ENCODE results near the gene RNF121. TPM values are rescaled to one million over a fixed set of nuclear protein-coding genes. Genes with fewer than 3 reads are reported as not detected.
"Not testable (repeated sequence)": the region's sequence is repeated elsewhere in the genome, so short reads cannot be mapped to it uniquely, and the experiment has no call there.

RNF121 gene
- total and polyA plus RNA-seq, 2 of the 13 experiments (the other 11 are each of a cell fraction or from before 2014, with no cell fraction given) = 28.6 to 44.3 TPM

DNA sequence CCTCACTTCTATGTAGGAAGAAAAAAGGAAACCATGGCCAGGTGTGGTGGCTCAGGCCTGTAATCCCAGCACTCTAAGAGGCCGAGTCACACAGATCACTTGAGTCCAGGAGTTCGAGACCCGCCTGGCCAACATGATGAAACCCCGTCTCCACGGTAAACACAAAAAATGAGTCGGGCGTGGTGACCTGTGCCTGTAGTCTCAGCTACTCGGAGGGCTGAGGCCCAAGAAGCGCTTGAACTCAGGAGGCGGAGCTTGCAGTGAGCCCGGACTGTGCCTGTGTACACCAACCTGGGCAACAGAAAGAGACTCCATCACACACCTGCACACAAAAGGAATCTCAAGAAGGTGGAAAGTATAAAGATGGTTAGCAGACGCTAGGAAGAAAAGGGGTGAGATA lies 32.9 kb upstream of the RNF121 start:
- TF ChIP-seq CBX2 (IDR thresholded peaks at IDR 0.05; ENCODE audit: low read depth, low read length) (no peak), CBX2 (CRISPR knock-in tag; IDR thresholded peaks at IDR 0.05; ENCODE audit: low read depth) (no peak), TEAD3 (CRISPR knock-in tag; optimal IDR thresholded peaks at IDR 0.05; ENCODE audit: borderline replicate concordance) (no peak), SAP130 (CRISPR knock-in tag; IDR thresholded peaks at IDR 0.05; ENCODE audit: low read depth) (no peak), SMC3 (IDR thresholded peaks at IDR 0.05; ENCODE audit: low read length) (no peak), ZNF652 (CRISPR knock-in tag; IDR thresholded peaks at IDR 0.05; ENCODE audit: borderline replicate concordance, low read depth) (no peak), RFXAP (CRISPR knock-in tag; IDR thresholded peaks at IDR 0.05; ENCODE audit: borderline replicate concordance) (no peak), GPN1 (CRISPR knock-in tag; IDR thresholded peaks at IDR 0.05; ENCODE audit: borderline replicate concordance) (no peak), NR2C2 (CRISPR knock-in tag; IDR thresholded peaks at IDR 0.05; ENCODE audit: borderline replicate concordance) (no peak), RARA (CRISPR knock-in tag; IDR thresholded peaks at IDR 0.05) (no peak), ZNF30 (CRISPR knock-in tag; IDR thresholded peaks at IDR 0.05) (no peak), HNRNPK (IDR thresholded peaks at IDR 0.05; ENCODE audit: low read depth, low read length, poor library complexity, severe bottlenecking) (no peak), NCOA2 (CRISPR knock-in tag; IDR thresholded peaks at IDR 0.05) (no peak), KLF6 (CRISPR knock-in tag; IDR thresholded peaks at IDR 0.05) (no peak), HES4 (CRISPR knock-in tag; IDR thresholded peaks at IDR 0.05; ENCODE audit: borderline replicate concordance) (no peak), KDM4B (CRISPR knock-in tag; IDR thresholded peaks at IDR 0.05) (no peak), WIZ (CRISPR knock-in tag; IDR thresholded peaks at IDR 0.05) (no peak), ZNF326 (CRISPR knock-in tag; IDR thresholded peaks at IDR 0.05; ENCODE audit: borderline replicate concordance) (no peak)
- TF ChIP-seq, protein P1, sequence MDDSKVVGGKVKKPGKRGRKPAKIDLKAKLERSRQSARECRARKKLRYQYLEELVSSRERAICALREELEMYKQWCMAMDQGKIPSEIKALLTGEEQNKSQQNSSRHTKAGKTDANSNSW (CRISPR knock-in tag; IDR thresholded peaks at IDR 0.05; ENCODE audit: borderline replicate concordance) = no peak
- TF ChIP-seq, protein P2, sequence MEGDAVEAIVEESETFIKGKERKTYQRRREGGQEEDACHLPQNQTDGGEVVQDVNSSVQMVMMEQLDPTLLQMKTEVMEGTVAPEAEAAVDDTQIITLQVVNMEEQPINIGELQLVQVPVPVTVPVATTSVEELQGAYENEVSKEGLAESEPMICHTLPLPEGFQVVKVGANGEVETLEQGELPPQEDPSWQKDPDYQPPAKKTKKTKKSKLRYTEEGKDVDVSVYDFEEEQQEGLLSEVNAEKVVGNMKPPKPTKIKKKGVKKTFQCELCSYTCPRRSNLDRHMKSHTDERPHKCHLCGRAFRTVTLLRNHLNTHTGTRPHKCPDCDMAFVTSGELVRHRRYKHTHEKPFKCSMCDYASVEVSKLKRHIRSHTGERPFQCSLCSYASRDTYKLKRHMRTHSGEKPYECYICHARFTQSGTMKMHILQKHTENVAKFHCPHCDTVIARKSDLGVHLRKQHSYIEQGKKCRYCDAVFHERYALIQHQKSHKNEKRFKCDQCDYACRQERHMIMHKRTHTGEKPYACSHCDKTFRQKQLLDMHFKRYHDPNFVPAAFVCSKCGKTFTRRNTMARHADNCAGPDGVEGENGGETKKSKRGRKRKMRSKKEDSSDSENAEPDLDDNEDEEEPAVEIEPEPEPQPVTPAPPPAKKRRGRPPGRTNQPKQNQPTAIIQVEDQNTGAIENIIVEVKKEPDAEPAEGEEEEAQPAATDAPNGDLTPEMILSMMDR (CRISPR knock-in tag; IDR thresholded peaks at IDR 0.05) = no peak
- no peak overlapping the region for H3K27ac ChIP-seq (ENCODE audit: extremely low read length, insufficient read depth, low read length)
- WGBS (ENCODE audit: low lambda C conversion rate) = 94% methylated on average over 12 of the region's 12 CpGs
- intact Hi-C loops (cut with micrococcal nuclease; ENCODE audit: unreplicated experiment) = no loop called here
- DNase-seq (ENCODE audit: low spot score) = no peak
- H3K36me3 ChIP-seq (replicated peaks in 1 of 2; ENCODE audit: control insufficient read depth in 1 of 2, insufficient read depth in 2 of 2, low read length in 2 of 2) = no peaks in the 10 kb centered on the region
- no peak overlapping the region for H3K9ac ChIP-seq (ENCODE audit: insufficient read depth, low read depth, low read length)
- BruUV-seq (replicated peaks) = no TSS peak
- no peaks in the 10 kb centered on the region for H4K20me1 ChIP-seq (ENCODE audit: insufficient read depth, low read length)
- H2AFZ ChIP-seq (ENCODE audit: low read length) = no peak overlapping the region
- H3K27me3 ChIP-seq (ENCODE audit: control insufficient read depth in 1 of 2, insufficient read depth in 2 of 2, low read length in 2 of 2) = no peaks in the 10 kb centered on the region
- no peaks in the 10 kb centered on the region for H3K9me3 ChIP-seq (ENCODE audit: low read length)
- FAIRE-seq = no peak
- H3K79me2 ChIP-seq (ENCODE audit: insufficient read depth, low read length) = no peaks in the 10 kb centered on the region
- H3K4me2 ChIP-seq (ENCODE audit: low read depth, low read length) = no peak overlapping the region
- ATAC-seq = no peak
- no peak overlapping the region for H3K4me3 ChIP-seq (replicated peaks in 1 of 3; ENCODE audit: insufficient read depth in 1 of 3, low read depth in 2 of 3, low read length in 3 of 3)
- H3K4me1 ChIP-seq (ENCODE audit: insufficient read depth, low read length) = no peaks in the 10 kb centered on the region
- CTCF ChIA-PET (ENCODE audit: low intra/inter-chr PET ratio, low total read pairs) = no interaction called here
- in situ Hi-C loops (cut with HindIII; ENCODE audit: extremely low pct_ligation_motif_present, low pct_unique_long_range_greater_than_20kb) = no loop called here
- POLR2A ChIA-PET = no interaction called here

DNA sequence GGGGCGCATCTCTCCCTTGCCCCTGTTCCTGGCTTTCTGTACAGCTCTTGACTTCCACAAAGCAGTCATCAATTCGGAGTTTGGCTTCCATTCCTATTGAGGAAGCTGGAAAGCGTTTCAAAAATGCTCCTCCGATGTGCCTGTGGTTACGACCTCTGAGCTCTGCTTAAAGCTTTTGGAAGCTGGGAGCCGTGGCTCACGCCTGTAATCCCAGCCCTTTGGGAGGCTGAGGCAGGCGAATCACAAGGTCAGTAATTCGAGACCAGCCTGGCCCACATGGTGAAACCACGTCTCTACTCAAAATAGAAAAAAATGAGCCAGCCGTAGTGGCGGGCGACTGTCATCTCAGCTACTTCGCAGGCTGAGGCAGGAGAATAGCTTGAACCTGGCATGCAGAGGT lies 27.7 kb upstream of the RNF121 start:
- H3K4me2 ChIP-seq (ENCODE audit: low read depth, low read length); DNase-seq (ENCODE audit: low spot score); intact Hi-C loops (cut with micrococcal nuclease; ENCODE audit: unreplicated experiment); in situ Hi-C loops (cut with HindIII; ENCODE audit: extremely low pct_ligation_motif_present, low pct_unique_long_range_greater_than_20kb); H3K4me3 ChIP-seq (replicated peaks in 1 of 3; ENCODE audit: insufficient read depth in 1 of 3, low read depth in 2 of 3, low read length in 3 of 3); H3K36me3 ChIP-seq (replicated peaks in 1 of 2; ENCODE audit: control insufficient read depth in 1 of 2, insufficient read depth in 2 of 2, low read length in 2 of 2); H4K20me1 ChIP-seq (ENCODE audit: insufficient read depth, low read length); H3K4me1 ChIP-seq (ENCODE audit: insufficient read depth, low read length); ATAC-seq; POLR2A ChIA-PET; FAIRE-seq; H2AFZ ChIP-seq (ENCODE audit: low read length); H3K27ac ChIP-seq (ENCODE audit: extremely low read length, insufficient read depth, low read length); BruUV-seq (replicated peaks); H3K9me3 ChIP-seq (ENCODE audit: low read length); CTCF ChIA-PET (ENCODE audit: low intra/inter-chr PET ratio, low total read pairs); H3K79me2 ChIP-seq (ENCODE audit: insufficient read depth, low read length); H3K27me3 ChIP-seq (ENCODE audit: control insufficient read depth in 1 of 2, insufficient read depth in 2 of 2, low read length in 2 of 2); H3K9ac ChIP-seq (ENCODE audit: insufficient read depth, low read depth, low read length): not testable (repeated sequence)
- 95% methylated on average over 14 of the region's 14 CpGs for WGBS (ENCODE audit: low lambda C conversion rate)

All from HepG2 (cell line).